Measurements from ENCODE around the gene GAB3. TPM values are rescaled to one million over a fixed set of nuclear protein-coding genes. Genes with fewer than 3 reads are reported as not detected.

GAB3 gene
- total and polyA plus RNA-seq, 9 of the 15 experiments (the other 6 are each of a cell fraction or from before 2014, with no cell fraction given), result 16.1 to 31.4 (median 20.2) TPM

GRCh38 chrX:154739952-154740465, 10.9 kb downstream of the GAB3 start (continued):
- no peak for TF ChIP-seq GMEB1 (CRISPR knock-in tag; IDR thresholded peaks at IDR 0.05)
- no peak for TF ChIP-seq PREB (CRISPR knock-in tag; IDR thresholded peaks at IDR 0.05)
- TF ChIP-seq REST (IDR thresholded peaks at IDR 0.05; ENCODE audit: borderline replicate concordance), result no peak
- no peak for TF ChIP-seq REST (CRISPR knock-in tag; IDR thresholded peaks at IDR 0.05; ENCODE audit: low read depth)
- 0 out of 2 replicates have a peak, but pooled peaks have one; percentile 21 for TF ChIP-seq CBFA2T3 (IDR thresholded peaks at IDR 0.05)
- no peak for TF ChIP-seq RERE (CRISPR knock-in tag; IDR thresholded peaks at IDR 0.05; ENCODE audit: borderline replicate concordance)
- TF ChIP-seq ELF1 (tag; IDR thresholded peaks at IDR 0.05), result no peak
- TF ChIP-seq ILK (tag; IDR thresholded peaks at IDR 0.05; ENCODE audit: borderline replicate concordance, low read depth), result no peak
- no peak for TF ChIP-seq NFIC (IDR thresholded peaks at IDR 0.05)
- TF ChIP-seq NCOR1 (IDR thresholded peaks at IDR 0.05), result no peak
- no peak for TF ChIP-seq ADNP (tag; IDR thresholded peaks at IDR 0.05)
- TF ChIP-seq ZNF347 (CRISPR knock-in tag; IDR thresholded peaks at IDR 0.05; ENCODE audit: low read depth), result no peak

Data from K562 (cell line).